ENCODE measurements around the gene TANGO2.

TANGO2 gene

GRCh38 chr22:20026204-20026908 is 5.4 kb downstream of the TANGO2 start:
- no peak for DNase-seq
- TF ChIP-seq POLR2A (IDR thresholded peaks at IDR 0.05; ENCODE audit: low read length) (no peak), GATA1 (IDR thresholded peaks at IDR 0.05; ENCODE audit: low read depth, low read length) (no peak)

GRCh38 chr22:20026996-20027601 is 6.2 kb downstream of the TANGO2 start:
- TF ChIP-seq POLR2A (IDR thresholded peaks at IDR 0.05; ENCODE audit: low read length): no peak
- no peak for DNase-seq

- DNase-seq: peak; percentile 51 to 62
- TF ChIP-seq GATA1 (IDR thresholded peaks at IDR 0.05; ENCODE audit: low read depth, low read length) (no peak), POLR2A (IDR thresholded peaks at IDR 0.05; ENCODE audit: low read length) (no peak)
Observed at GRCh38 chr22:20027966-20028854, 7.3 kb downstream of the TANGO2 start.

DNA sequence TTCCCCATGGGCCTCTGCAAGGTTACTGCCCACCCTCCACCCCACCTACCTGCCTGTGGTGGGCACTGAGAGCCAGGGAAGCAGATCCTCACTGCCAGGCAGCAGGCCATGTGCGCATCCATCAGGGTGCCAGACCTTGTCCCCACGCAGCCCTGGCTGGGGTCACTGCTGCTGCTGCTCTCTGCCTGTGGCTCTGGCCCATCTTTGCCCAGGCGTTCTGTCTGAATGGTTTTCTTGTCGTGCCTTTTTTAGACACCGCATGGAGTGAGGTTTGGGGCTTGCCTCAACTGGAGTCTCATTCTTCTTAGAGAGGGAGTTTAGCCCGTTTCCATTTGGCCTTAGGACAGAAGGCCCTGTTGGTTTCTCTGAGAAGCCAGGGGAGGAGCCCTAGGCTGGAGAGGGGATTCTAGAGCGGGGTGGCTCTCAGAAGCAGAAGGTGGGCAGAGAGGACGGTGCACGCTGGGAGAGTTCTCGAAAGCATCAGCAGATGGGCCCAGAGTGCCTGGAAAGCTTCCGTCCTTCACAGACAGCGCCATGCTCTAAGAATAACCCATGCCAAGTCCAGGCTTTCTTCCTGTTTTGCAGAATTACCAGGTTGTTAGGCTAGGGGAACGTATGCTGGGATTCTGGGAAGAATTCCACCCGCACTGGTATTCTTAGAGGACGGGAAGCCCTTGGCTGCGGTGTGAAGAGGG is 8.1 kb downstream of the TANGO2 start:
- no peak for DNase-seq
- TF ChIP-seq POLR2A (IDR thresholded peaks at IDR 0.05; ENCODE audit: low read length) (peak; percentile 31), GATA1 (IDR thresholded peaks at IDR 0.05; ENCODE audit: low read depth, low read length) (no peak)

DNA sequence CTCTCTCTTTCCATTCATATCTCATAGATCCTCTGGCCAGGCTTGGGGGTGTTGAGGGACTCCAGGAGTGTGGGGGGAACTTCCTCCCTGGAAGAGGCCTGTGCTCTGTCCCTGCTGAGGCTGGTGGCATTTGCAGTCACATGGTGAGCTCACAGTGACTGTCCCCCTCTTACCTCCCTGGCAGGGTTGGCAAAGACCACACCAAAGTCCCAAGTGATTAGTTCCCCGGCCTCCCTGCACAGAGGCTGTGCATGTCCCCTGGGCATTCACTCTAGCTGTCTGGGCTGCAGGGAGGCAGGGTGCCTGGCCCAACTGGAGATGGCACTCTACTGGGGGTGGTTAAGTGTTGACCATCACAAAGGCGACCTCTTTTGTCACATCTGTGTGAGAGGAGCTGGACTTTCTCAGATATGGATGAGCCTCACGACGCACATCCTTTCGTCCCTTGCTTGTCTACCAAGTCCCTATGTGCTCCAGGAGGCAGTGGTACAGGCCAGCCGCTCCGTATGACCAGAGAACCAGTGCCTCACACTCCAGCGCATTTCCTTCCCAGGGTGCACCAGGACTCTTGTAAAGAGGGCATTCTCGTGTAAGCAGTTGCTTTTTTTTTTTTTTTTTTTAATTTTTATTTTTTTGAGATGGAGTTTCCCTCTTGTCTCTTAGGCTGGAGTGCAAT is 8.8 kb downstream of the TANGO2 start:
- no peak for DNase-seq
- TF ChIP-seq POLR2A (IDR thresholded peaks at IDR 0.05; ENCODE audit: low read length) (no peak), GATA1 (IDR thresholded peaks at IDR 0.05; ENCODE audit: low read depth, low read length) (no peak)

- TF ChIP-seq GATA1 (IDR thresholded peaks at IDR 0.05; ENCODE audit: low read depth, low read length) (no peak), POLR2A (IDR thresholded peaks at IDR 0.05; ENCODE audit: low read length) (peak; percentile 22)
- no peak for DNase-seq
Observed at GRCh38 chr22:20031732-20032406, 11.0 kb downstream of the TANGO2 start.

DNA sequence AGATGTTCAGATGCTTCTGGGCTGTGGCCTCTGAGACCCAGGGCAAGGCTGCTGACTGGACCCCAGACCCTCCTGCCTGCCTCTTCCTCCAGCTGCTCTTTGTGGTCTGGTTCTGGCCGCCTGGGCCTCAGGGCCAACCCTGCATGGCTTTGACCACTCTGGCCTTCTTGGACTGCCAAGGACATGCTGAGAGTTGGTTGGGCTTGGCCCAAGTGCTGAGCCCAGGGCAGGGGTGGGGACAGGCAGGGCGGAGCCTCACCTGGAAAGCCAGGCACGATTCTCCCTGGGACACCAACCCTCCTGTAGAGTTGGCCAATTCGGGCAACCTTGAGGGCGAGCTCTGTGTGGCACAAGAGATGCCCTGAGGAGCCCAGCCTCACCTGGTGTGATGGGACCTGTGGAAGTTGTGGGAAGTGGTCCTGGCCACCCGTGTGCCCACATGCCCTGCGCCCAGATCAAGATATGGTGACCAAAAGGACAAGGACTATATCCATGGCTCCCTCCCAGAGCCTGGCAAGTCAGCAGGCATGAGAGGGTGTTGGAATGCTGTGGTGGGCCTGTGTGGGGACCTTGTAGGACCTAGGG is 11.6 kb downstream of the TANGO2 start:
- TF ChIP-seq POLR2A (IDR thresholded peaks at IDR 0.05; ENCODE audit: low read length) (peak; percentile 0), GATA1 (IDR thresholded peaks at IDR 0.05; ENCODE audit: low read depth, low read length) (no peak)
- no peak for DNase-seq

DNA sequence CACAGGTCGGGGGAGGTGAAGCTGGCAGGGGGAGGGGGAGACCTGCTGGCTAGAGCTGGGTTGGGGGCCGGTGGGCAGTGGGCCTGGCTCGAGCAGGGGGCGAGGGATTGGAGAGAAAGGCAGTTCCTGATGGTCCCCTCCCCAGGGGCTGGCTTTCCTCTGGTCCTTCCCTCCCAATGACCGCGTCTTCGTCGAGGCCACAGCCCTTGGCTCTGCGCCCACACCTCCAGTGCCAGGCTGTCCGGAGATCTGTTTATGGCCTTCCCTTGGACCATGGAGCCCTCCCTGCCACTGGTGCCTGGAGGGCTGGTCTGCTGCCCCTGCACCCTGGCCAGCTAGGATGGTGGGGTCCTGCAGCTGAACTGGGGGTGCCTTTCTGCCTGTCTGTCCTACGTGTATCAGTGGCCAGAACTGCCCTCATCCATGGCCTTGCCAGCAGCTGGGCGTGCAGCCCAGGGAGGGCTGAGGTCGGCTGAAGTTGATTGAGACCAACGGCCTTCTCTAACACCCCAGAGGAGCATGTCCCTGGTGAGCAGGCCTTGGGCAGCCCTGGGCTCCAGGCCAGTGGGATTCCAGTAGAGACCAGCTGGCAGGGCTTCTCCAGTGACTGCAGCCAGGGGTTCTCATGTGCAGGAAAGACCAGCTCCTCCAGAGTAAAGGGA is 12.3 kb downstream of the TANGO2 start:
- TF ChIP-seq GATA1 (IDR thresholded peaks at IDR 0.05; ENCODE audit: low read depth, low read length): no peak
- TF ChIP-seq POLR2A (IDR thresholded peaks at IDR 0.05; ENCODE audit: low read length): no peak
- DNase-seq: no peak

DNA sequence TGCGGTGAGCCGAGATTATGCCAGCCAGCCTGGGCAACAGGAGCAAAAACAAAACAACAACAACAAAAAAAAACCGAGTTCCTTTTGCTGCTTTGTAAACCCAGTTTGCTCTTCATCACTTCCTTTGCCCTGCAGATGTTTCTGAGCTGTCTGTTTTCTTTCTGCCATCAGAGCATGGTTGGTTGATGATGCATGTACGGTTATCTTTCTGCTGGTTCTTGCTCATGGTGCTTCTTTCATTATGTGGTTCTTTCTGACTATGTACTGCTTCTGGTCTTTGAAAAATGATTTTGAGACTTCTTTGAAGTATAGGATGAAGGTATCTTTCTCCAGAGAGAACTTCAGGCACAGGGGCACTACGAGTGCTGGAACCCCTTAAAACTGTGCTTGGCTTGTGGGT is 13.2 kb downstream of the TANGO2 start:
- DNase-seq: no peak
- no peak for TF ChIP-seq GATA1 (IDR thresholded peaks at IDR 0.05; ENCODE audit: low read depth, low read length)
- TF ChIP-seq POLR2A (IDR thresholded peaks at IDR 0.05; ENCODE audit: low read length): no peak

- TF ChIP-seq GATA1 (IDR thresholded peaks at IDR 0.05; ENCODE audit: low read depth, low read length): no peak
- TF ChIP-seq POLR2A (IDR thresholded peaks at IDR 0.05; ENCODE audit: low read length): no peak
- DNase-seq: peak; percentile 30 to 47
Observed at GRCh38 chr22:20035375-20036083, 14.6 kb downstream of the TANGO2 start.

- TF ChIP-seq POLR2A (IDR thresholded peaks at IDR 0.05; ENCODE audit: low read length): no peak
- no peak for TF ChIP-seq GATA1 (IDR thresholded peaks at IDR 0.05; ENCODE audit: low read depth, low read length)
- DNase-seq: no peak
Observed at GRCh38 chr22:20036084-20036482, 15.2 kb downstream of the TANGO2 start.
